K562 (cell line): ENCODE results near the gene PRKG1. TPM values are rescaled to one million over a fixed set of nuclear protein-coding genes. Genes with fewer than 3 reads are reported as not detected.

Experiments used
- ATAC-seq: fragments of 200-7000 bp; cut with Tn5 transposase; 3 replicates; pipeline ENCODE4 v1.9.1; 2020; ENCODE audit warnings: moderate library complexity
- BruUV-seq: library from RNA; stranded (reverse); fragments of 400-500 nt; replicated peaks from 2 replicates; lab custom pipeline; 2021; lab: Mats Ljungman, UMichigan
- CTCF ChIA-PET: fragments of 300-600 bp; formaldehyde crosslinking; extraction: SDS; loops from one replicate; lab custom pipeline; 2021; ENCODE audit warnings: low intra/inter-chr PET ratio; lab: Yijun Ruan, JAX
- POLR2A ChIA-PET: fragments of 300-600, 350-650 bp; sonication (Branson Sonifier 250); formaldehyde crosslinking; extraction: SDS; loops from one replicate; lab custom pipeline; 2021; ENCODE audit warnings: antibody characterized with exemption, inconsistent platforms; lab: Yijun Ruan, JAX
- DNase-seq, 4 experiments: peaks; one replicate each; pipeline versions ENCODE4 v3.0.0 to v3.0.0-alpha.2; 2011 to 2018; ENCODE audit warnings: low spot score in 3 of 4, mixed read lengths in 3 of 4; ENCODE audit errors: extremely low read depth in 1 of 4
- FAIRE-seq: peaks from 2 replicates; lab custom pipeline; 2011; peaks lifted over from hg19 to GRCh38; lab: Jason Lieb, UNC
- H2AFZ ChIP-seq: 2 replicates; pipeline ENCODE4 v1.6.0; 2011; ENCODE audit warnings: low read depth, low read length, control low read depth, inconsistent platforms
- H3K27ac ChIP-seq: fragments of 200-600 bp; 3 replicates; pipeline ENCODE4 v1.8.0; 2011; ENCODE audit warnings: low read depth, mild to moderate bottlenecking, control low read depth, inconsistent platforms, low read length, moderate library complexity, mixed read lengths; ENCODE audit errors: extremely low read depth
- H3K27me3 ChIP-seq, 2 experiments: fragments of 300-600 bp in 1 of 2; 2 replicates in 1 of 2; 3 replicates in 1 of 2; pipeline versions ENCODE4 v1.6.0 to v1.8.0; 2011; ENCODE audit warnings: inconsistent platforms in 2 of 2, low read length in 2 of 2, mild to moderate bottlenecking in 1 of 2, mixed read lengths in 1 of 2, moderate library complexity in 1 of 2; ENCODE audit not compliant: control insufficient read depth in 2 of 2, insufficient read depth in 2 of 2
- H3K36me3 ChIP-seq: fragments of 300-600 bp; 3 replicates; pipeline ENCODE4 v1.8.0; 2011; ENCODE audit warnings: mild to moderate bottlenecking, low read length, inconsistent platforms; ENCODE audit not compliant: control insufficient read depth, insufficient read depth
- H3K4me1 ChIP-seq, 2 experiments: fragments of 200-600 bp in 1 of 2; replicated peaks in 1 of 2; 2 replicates in 1 of 2; 3 replicates in 1 of 2; pipeline versions ENCODE4 v1.5.1 to v1.8.0; 2011; ENCODE audit warnings: inconsistent platforms in 2 of 2, low read length in 2 of 2, mild to moderate bottlenecking in 1 of 2, mixed read lengths in 1 of 2, moderate library complexity in 1 of 2; ENCODE audit not compliant: control insufficient read depth in 2 of 2, insufficient read depth in 2 of 2
- H3K4me2 ChIP-seq: 2 replicates; pipeline ENCODE4 v1.6.1; 2011; ENCODE audit warnings: low read length, control low read depth, inconsistent platforms, mixed read lengths; ENCODE audit not compliant: insufficient read depth
- H3K4me3 ChIP-seq: fragments of 200-600 bp; sonication (generic), shearing (Covaris generic); 2 replicates; pipeline ENCODE4 v1.5.1; 2016; ENCODE audit warnings: control low read depth, inconsistent platforms
- H3K79me2 ChIP-seq: fragments of 200-600 bp; 3 replicates; pipeline ENCODE4 v1.8.0; 2011; ENCODE audit warnings: low read length, inconsistent platforms; ENCODE audit not compliant: control insufficient read depth, insufficient read depth
- H3K9ac ChIP-seq, 2 experiments: 2 replicates each; pipeline versions ENCODE4 v1.6.0 to v1.6.1; 2011; ENCODE audit warnings: low read depth in 2 of 2, low read length in 2 of 2, control low read depth in 1 of 2, inconsistent platforms in 1 of 2, mild to moderate bottlenecking in 1 of 2, mixed read lengths in 1 of 2; ENCODE audit not compliant: insufficient read depth in 1 of 2
- H3K9me1 ChIP-seq: one replicate; pipeline ENCODE4 v1.6.0; 2011; ENCODE audit warnings: inconsistent platforms, mild to moderate bottlenecking, low read length, moderate library complexity; ENCODE audit not compliant: control insufficient read depth, insufficient read depth
- H3K9me3 ChIP-seq: replicated peaks from 2 replicates; pipeline ENCODE4 v1.5.1; 2011; ENCODE audit warnings: low read depth, low read length, inconsistent platforms; ENCODE audit not compliant: control insufficient read depth, insufficient read depth
- H4K20me1 ChIP-seq: replicated peaks from 2 replicates; pipeline ENCODE4 v1.6.1; 2011; ENCODE audit warnings: low read length, inconsistent platforms, mixed read lengths; ENCODE audit not compliant: control insufficient read depth, insufficient read depth
- CCNT2 ChIP-seq: IDR thresholded peaks from 2 replicates; pipeline ENCODE4 v1.6.1; 2011; ENCODE audit warnings: borderline replicate concordance, low read depth, mild to moderate bottlenecking, moderate library complexity, mixed read lengths, low read length; ENCODE audit not compliant: insufficient read length; ENCODE audit errors: extremely low read depth
- CSDE1 ChIP-seq, 2 experiments: fragments of 450-650 bp; IDR thresholded peaks; 2 replicates each; pipeline ENCODE4 v1.6.1; 2016; ENCODE audit warnings: mild to moderate bottlenecking in 1 of 2
- CTCFL ChIP-seq: IDR thresholded peaks from 2 replicates; pipeline ENCODE4 v1.6.1; 2011; ENCODE audit warnings: borderline replicate concordance, low read depth, mild to moderate bottlenecking, moderate library complexity, low read length; ENCODE audit not compliant: insufficient read depth, poor library complexity, severe bottlenecking
- DEAF1 ChIP-seq: fragments of 450-650 bp; formaldehyde crosslinking; IDR thresholded peaks from 2 replicates; pipeline ENCODE4 v1.4.0; 2020; ENCODE audit warnings: mild to moderate bottlenecking, moderate library complexity
- DLX4 ChIP-seq: fragments of 250-450 bp; sonication (Bioruptor Pico); IDR thresholded peaks from 2 replicates; pipeline ENCODE4 v1.6.1; 2021; ENCODE audit warnings: mild to moderate bottlenecking
- DPF2 ChIP-seq: fragments of 450-650 bp; IDR thresholded peaks from 2 replicates; pipeline ENCODE4 v1.6.1; 2016
- FOXJ3 ChIP-seq: sonication (generic); formaldehyde crosslinking; IDR thresholded peaks from 2 replicates; pipeline ENCODE4 v1.4.0; 2020; ENCODE audit warnings: mild to moderate bottlenecking, missing genetic modification reagents
- KAT2B ChIP-seq: IDR thresholded peaks from one replicate; pipeline ENCODE4 v1.6.1; 2012; ENCODE audit warnings: low read depth, mild to moderate bottlenecking, control low read depth, inconsistent platforms, low read length, moderate library complexity
- RHOXF2B ChIP-seq: fragments of 250-450 bp; sonication (Bioruptor Pico); conservative IDR thresholded peaks from 2 replicates; pipeline ENCODE4 v1.5.1; 2021
- USF2 ChIP-seq: sonication (generic); formaldehyde crosslinking; IDR thresholded peaks from 2 replicates; pipeline ENCODE4 v1.5.0; 2020; ENCODE audit warnings: missing genetic modification reagents
- ZNF717 ChIP-seq: fragments of 250-450 bp; sonication (Bioruptor Pico); IDR thresholded peaks from 2 replicates; pipeline ENCODE4 v1.5.0; 2021
- WGBS: fragments of 100-300 bp; shearing (Covaris generic); methylation state at CpG from one replicate; pipeline ENCODE4 v1.1.6; 2016; ENCODE audit warnings: low coverage, mixed read lengths; ENCODE audit not compliant: insufficient coverage; ENCODE audit errors: missing lambda C conversion rate; 5-methylcytosine and 5-hydroxymethylcytosine counted together
- in situ Hi-C: fragments of 300-500 bp; cut with MboI; formaldehyde crosslinking; loops from 4 replicates; pipeline ENCODE4 v1.15.0; 2018; ENCODE audit warnings: inconsistent platforms, mixed read lengths
- intact Hi-C: fragments of 100-400 bp; cut with micrococcal nuclease; formaldehyde crosslinking; loops from 2 replicates; pipeline ENCODE4 v1.14.2; 2022
- polyA plus RNA-seq, 8 experiments: library from polyadenylated mRNA; depleted of rRNA in 4 of 8; stranded (reverse) in 5 of 8; unstranded in 3 of 8; fragments of >200 nt; fragmentation: Nextera tagmentation in 2 of 8; fragmentation: Illumina TruSeq in 1 of 8; extraction: Ambion mirVana in 2 of 8; extraction: Trizol in 1 of 8; gene quantifications; 2 replicates each; pipeline versions ENCODE4 v1.2.1 to v1.2.3, GENCODE V29; 2011 to 2014; ENCODE audit warnings: inconsistent platforms in 1 of 8, missing spikeins in 1 of 8
- total RNA-seq, 7 experiments: library from RNA; depleted of rRNA in 6 of 7; stranded (reverse); fragments of >200 nt in 6 of 7; fragmentation: Illumina TruSeq in 2 of 7; extraction: Trizol in 2 of 7; gene quantifications; 2 replicates each; pipeline versions ENCODE4 v1.2.1 to v1.2.3, GENCODE V29; 2011 to 2021; ENCODE audit warnings: low replicate concordance in 1 of 7

PRKG1 gene
- total and polyA plus RNA-seq, 9 of the 15 experiments (the other 6 are each of a cell fraction or from before 2014, with no cell fraction given), result 0.22 TPM; not detected in 8

- no TSS peak for BruUV-seq
- H4K20me1 ChIP-seq, result no peaks in the 10 kb centered on the region
- DNase-seq (no peak), FAIRE-seq (no peak), ATAC-seq (no peak)
- H3K27ac ChIP-seq, result no peak overlapping the region
- H3K4me3 ChIP-seq, result no peak overlapping the region
- no peaks in the 10 kb centered on the region for H3K79me2 ChIP-seq
- POLR2A ChIA-PET, result no interaction called here
- H3K9me3 ChIP-seq, result no peaks in the 10 kb centered on the region
- intact Hi-C loops, result no loop called here
- WGBS, result 0% methylated on average over 3 of the region's 3 CpGs
- TF ChIP-seq DPF2, result no peak
- no peak for TF ChIP-seq ZNF717 (CRISPR knock-in tag)
- no peak for TF ChIP-seq USF2 (CRISPR knock-in tag)
- TF ChIP-seq FOXJ3, result no peak
- no peak for TF ChIP-seq CSDE1 (IDR thresholded peaks at IDR 0.05)
- TF ChIP-seq RHOXF2B, result no peak
- no peak for TF ChIP-seq DLX4 (CRISPR knock-in tag)
- TF ChIP-seq KAT2B, result no peak
- TF ChIP-seq CCNT2, result no peak
- no peak for TF ChIP-seq DEAF1
- TF ChIP-seq CTCFL, result no peak
- in situ Hi-C loops, result no loop called here
- H3K4me2 ChIP-seq, result no peak overlapping the region
- no peaks in the 10 kb centered on the region for H3K36me3 ChIP-seq
- H3K27me3 ChIP-seq, result no peaks in the 10 kb centered on the region
- H3K4me1 ChIP-seq, result no peaks in the 10 kb centered on the region
- H3K9ac ChIP-seq, result no peak overlapping the region
- CTCF ChIA-PET, result no interaction called here
- H3K9me1 ChIP-seq, result no peaks in the 10 kb centered on the region
- no peak overlapping the region for H2AFZ ChIP-seq
Measured at GRCh38 chr10:51607463-51607835, 533.2 kb downstream of the PRKG1 start.
